Measurements from ENCODE around the gene ANKH. TPM values are rescaled to one million over a fixed set of nuclear protein-coding genes. Genes with fewer than 3 reads are reported as not detected.
A peak's percentile ranks its signal among the peaks of the same experiment; 100 is the strongest.

The ANKH gene
- total RNA-seq, 1 donor from 2014 or later: 21.8 TPM

DNA sequence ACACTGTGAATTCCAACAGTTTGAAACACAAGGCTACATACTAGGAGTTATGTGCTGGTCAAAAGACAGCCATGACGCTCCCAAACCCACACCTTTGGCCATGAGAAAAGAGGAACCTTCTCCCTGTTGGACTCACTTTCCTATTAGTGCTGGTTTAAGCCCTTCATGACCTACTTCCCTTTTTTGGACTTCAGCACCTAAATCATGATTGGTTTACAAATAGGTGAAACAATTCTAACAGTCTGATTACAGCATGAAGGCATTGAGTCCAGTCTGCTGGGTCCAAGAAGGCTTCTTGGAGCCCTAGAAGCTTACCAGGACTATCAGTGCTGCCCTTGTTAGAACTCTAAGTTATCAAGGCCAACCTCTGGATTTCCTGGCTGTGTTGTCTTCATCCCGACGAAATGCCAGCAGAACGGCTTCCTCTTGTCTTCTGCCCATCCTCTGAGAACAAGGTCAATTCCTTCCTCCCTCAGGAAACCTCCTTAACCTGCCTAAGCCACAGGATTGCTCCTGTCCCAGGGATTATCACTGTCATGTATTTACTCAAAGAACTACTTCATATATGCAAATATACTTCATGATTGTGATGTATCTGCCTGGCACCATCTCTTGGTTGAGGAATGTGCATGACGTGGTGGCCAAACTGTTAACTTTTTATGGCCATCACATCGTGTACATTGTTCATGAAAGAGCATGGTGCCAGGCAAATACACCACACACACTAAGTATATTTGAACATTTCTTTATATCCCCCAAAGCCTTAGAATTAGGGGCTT lies 83.6 kb downstream of the ANKH start:
- DNase-seq: no peak

DNA sequence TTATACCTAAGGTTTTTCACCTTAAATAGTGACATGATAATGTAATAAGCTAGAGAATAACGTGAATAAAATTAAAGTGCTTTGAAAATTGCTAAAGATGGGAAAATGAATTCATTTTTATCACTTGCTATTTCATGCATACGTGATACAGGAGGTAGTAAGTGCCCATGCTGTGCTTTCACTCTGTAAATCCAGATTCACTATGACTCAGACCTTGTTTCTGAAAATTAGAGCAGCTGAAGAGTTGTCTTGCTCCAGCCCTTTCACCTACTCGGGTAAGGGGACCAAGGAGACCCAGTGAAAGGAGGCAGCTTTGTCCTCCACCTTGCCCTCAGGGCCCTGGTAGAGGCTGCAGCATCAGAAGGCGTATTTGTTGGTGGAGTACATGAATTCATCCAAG lies 87.9 kb downstream of the ANKH start:
- no peak for DNase-seq

DNA sequence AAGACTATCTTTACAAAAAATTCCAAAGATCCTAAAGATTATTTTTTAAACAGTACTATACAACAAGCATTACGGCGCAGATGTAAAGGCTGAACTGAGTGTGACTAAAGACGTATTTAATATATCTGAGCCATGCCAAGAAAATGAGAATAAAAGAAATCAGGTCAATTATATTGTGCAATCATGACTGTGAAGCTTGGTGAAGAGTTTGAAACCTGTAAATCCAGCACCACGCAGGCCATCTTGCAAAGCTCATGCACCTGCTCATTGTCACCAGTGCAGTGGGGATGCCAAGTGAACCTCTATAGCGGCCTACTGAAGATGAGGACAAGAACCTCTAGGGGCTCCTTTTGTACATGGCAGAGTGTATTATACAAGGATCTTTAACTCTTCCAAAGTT lies 89.0 kb downstream of the ANKH start:
- DNase-seq: no peak

DNA sequence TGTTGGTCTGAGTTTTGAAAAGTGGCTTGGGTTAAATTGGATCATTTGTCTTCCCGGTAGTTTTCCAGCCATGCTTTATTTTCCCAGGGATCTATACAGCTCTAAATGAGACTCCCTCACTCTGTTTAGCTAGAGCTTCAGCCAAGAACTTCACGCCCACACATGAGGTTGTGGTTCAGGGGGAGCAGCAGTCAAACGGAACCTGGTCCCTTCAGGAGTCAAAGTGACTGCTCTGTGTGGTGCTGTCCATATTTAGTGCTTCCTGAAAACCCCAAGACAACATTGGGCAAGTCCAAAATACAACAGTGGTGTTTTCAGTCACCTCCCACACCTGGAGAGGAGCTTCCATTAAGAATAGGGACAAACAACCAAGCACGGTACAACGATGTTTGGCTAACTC lies 90.5 kb downstream of the ANKH start:
- DNase-seq: no peak

DNA sequence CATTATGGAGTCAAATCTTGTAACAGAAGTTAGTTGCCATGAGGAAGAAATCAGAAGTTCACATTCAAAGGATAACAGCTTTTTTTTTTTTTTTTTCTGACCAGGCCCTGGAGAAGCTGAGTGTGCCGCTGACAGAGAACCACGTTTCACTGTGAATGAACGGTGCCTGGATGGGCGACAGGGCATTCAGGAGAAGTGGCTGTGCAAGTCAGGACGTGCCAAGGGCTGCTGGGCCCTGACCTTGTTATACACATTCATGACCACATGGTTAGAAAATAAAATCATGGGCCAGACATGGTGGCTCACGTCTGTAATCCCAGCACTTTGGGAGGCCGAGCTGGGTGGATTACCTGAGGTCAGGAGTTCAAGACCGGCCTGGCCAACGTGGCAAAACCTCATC lies 91.6 kb downstream of the ANKH start:
- no peak for DNase-seq

DNA sequence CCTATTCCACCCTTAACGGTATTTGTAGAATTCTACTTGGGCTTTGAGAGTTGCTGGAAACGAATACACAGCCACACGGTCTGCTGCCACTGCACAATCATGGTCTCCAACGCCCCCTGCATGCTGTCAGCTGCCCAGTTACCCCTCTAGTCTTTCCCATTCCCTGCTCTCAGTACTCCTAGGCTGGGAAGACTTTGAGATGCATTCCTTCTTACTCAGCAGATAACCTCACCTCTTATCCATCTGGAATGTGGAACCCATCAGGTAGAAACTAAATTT lies 92.8 kb downstream of the ANKH start:
- no peak for DNase-seq

DNA sequence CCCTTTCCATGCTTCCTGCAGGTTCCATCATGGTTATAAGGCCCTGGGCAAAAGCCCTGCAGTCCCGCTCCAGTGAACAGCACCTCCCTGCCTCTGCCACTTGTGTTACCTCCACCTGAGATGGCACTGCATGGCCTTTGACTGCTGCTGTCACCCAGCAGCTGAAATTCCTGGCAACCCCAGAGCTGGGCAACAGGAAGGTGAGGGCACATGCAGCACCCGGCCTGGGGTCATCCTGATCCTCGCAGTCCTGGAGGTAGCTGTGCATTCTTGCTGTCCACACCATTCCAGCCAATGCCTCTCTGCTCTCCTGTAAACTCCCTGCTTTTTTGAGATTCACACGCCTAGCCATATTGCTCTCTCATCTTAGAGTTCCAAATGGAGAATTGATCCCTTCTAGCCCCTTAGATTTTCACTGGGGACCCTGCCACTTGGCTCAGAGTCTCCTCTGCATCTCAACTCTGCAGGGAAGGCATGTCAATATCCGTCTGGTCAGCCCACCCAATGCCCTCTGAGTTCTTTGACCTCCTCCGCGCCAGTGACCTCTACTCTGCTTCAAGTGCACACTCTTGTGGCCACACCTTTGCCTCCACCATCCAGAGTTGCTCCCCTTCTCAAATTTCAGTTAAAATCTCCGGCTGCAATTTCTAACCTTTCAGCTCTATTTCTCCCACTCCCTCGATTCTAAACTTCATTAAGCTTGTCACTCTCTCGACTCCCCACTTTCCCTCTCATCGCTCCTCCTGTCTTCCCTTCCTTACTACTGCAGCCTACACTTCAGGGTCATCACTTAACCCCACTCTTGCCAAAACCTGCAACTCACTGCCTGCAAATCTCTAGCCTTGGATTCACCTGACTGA lies 93.4 kb downstream of the ANKH start:
- no peak for DNase-seq

DNA sequence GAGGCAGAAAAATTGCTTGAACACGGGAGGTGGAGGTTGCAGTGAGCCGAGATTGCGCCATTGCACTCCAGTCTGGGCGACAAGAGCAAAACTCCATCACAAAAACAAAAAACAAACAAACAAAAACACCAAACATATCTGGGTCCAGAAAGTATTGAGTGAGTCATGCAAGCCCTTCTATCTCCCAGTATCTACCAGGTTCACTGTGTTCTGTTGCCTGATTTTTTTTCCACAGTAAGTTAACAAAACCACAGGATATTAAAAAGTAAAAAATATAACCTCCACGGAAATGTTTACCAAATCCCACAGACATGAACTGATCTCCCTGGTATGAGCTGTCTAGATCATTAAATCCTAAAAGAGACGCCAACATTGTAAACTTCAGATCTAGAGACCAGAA lies 94.4 kb downstream of the ANKH start:
- DNase-seq: no peak

DNA sequence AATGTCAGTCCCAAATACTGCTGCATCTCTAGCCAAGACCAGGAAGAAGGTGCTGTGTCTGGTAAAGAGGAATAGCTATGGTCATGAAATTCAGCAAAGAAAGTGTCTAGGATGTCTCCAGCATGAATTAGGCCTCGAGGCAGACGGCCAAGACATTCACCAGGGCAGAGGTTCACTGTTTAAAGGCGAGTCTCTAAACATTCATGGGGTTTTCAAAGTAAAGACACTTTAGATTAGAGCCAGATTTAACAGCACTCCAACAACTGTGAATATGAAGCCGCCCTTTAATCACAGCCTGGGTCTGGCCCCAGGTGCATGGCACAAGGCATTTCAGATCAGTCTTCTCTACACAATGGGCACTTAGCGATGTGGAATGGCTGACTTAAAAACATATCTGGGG lies 95.0 kb downstream of the ANKH start:
- DNase-seq: no peak

DNA sequence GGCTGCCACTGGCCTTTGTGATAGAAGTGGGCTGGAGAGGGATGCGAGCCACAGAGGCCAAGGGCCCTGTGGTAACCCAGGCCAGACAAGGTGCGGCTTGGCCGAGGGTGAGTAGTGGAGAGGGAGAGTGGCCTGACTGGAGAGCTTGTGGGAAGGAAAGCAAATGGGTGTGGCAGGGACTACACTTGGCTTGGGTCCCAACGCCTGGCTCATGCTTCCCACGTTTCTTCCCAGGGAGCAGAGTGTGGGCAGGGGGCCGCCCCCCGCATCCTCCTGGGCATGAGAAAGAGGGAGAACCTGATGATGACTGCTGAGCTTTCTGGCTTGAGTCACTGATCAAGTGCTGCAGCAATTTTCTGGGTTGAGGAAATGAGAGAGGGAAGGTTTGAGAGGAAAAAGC lies 95.7 kb downstream of the ANKH start:
- peak; percentile 55 for DNase-seq

DNA sequence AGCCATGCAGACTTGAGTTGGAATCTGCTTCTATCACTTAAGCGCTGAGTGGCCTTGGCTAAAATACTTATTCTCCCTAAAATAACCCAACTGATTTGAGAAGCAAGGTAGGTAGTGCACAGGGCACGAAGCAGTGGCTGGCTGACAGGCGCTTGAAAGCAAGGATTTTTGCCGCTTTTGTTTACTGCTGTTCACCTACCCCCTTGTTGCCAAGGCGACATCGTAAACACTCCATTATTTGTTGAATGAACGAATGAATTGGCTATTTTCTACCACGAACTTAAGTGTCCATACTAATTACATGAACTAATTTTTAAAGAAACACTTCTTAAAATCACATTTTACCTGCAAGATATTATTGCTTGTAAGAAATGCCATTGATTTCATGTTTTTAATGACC lies 98.0 kb downstream of the ANKH start:
- DNase-seq: no peak

DNA sequence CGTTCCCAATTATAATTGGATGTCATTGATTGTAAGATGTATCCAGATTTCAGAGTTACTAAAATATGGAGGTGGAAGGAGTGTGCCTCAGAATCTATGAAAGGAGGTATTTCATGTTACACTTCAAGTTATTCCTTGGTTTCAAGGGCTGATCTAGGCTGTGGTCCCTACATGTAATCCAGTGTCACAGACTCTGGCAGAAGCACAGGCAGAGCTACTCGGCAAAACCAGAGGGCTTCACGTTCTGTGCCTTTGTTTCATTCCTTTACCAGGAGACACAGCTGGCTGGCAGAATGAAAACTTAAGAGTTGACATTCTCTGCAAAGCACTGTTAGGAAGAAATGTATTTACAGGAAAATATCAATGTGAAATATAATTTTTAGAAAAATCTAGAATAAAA lies 99.6 kb downstream of the ANKH start:
- no peak for DNase-seq

DNA sequence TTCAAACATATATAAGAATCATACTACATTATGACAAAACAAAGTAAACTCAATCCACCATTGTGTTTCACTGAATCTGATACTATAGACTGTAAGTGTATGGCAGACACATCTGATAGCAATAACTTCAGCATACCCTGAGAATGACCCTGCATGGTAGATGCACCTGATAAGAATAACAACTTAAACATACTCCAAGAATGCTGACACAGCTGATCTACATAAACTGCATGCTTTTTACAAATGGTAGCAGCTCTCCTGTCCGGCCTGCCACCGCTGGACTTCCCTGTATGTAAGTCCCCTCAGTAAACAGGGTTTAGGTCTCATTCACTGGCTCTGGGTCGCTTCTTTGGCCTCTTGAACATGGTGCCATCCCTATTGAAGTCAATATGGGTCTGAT lies 100.4 kb downstream of the ANKH start:
- no peak for DNase-seq

DNA sequence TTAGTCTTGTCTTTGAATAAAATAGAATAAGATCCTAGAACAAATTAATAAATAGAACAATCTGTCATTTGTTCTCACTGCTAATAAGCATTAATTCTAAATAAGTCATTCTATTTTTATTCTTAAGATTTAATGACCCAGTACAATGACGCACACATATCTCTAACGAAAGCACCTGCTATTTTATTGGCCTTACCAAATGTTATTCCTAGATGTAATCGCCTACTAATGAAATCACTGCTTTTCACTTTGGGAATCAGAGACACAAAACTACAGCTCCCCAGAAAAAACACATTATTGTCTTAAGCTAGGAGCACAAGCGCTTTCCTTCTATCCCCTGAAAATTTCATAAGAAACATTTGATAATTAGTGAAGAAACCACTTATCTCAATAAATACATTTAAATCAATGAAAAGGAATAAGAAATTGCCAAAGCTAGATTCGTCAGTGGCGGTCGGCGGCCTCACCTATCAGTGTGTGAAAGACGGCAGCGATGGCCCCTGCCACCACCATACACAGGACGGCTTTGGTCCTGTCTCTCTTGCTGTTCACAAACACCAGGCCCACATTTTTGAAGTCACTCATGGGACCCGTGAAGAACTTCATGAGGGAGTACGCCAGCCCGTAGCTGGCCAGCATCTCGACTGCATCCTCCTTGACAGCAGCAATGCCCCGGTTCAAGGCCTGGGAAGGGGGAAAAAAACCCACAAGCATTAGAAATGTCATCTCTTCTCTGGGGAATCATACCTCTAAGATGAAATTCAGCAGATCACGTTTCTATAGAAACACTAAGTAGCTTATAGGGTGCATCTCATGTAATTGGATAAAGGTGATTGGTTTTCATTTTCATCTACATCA lies 102.8 kb downstream of the ANKH start:
- no peak for DNase-seq

DNA sequence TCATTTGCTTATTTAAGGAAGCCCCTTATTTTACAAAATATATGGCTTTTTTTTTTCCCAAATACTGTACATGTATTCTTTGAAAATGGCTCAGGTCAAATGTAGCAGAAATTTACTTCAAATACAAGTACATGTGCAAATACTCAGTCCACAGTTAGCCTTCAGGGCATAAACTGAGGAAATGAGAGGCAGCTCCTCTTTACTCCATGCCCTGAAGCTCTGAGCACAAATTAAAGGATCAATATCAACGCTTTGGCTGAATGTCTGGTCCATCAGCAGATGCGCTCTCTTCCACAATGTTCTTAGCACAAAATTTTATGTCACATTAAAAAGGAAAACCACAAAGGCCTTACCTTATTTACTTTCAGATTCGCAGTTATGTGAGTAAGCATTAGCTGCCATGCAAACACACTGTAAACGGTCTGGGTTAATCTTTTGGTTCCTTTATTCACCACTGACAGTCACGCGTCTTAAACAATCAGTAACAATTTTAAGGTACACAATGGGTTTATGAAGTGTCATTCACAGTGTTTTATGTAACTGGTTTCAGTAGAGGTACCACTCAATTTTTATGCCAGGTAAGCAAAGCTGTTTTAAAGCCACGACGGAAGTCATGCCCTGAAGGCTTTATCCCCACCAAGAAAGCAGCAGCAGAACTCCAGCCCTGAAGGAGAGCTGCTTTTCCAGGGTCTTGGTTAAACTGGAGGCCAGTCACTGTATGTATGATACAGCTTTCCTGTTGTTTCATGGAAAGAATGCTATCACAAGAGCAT lies 103.7 kb downstream of the ANKH start:
- DNase-seq: no peak

DNA sequence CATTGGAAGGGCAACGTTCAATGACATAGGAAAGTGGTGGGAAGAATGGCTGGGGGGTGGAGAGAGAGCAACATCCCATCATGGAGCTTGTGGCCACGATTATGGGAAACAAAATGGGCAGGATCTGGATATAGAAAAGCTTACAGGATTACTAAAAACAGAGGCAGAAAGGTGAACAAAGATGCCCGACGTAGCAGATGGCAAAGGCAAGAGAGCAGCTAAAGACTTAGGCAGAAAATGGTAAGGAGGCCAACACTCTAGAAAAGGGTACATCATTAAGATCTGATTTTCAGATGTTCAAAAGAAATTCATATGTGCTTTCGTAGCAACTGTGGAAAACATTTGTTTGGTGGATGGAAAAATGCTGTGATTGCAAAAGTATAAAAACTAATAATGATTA lies 104.5 kb downstream of the ANKH start:
- no peak for DNase-seq

DNA sequence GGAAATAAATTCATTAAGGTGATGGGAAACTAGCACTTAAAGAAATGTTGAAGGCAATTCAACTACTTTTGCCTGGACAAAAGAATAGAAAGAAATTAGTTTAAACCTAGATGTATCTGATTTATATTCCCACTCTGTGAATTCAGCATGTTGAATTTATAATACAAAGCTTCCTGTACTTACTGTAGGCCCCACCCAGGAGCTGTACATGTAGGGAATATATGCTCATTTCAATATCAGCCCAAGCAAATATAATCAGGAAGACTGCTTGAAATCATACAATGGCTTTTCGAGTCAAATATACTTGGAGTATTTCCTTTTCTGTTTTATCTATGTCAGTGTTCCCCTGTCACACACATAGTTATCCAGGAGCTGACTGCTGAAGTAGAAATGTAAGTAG lies 105.0 kb downstream of the ANKH start:
- DNase-seq: no peak

DNA sequence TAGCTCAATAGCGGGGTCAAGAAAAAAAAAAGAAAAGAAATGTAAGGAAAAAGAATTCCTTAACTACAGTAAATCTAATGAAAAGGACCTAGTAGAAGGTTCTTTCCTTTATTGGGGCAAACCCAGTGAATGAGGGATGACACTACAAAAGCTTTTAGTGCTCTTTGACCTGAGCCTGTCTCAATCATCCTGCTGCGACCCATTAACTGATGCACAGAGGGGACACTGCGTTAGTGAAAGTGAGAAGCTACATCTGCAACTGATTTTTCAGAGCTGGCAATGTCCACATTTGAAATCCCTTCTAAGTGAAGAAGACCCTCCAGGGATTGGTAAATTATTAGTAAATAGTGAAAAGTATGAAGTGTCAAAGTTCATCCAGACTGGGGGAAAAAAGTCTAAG lies 106.0 kb downstream of the ANKH start:
- no peak for DNase-seq

DNA sequence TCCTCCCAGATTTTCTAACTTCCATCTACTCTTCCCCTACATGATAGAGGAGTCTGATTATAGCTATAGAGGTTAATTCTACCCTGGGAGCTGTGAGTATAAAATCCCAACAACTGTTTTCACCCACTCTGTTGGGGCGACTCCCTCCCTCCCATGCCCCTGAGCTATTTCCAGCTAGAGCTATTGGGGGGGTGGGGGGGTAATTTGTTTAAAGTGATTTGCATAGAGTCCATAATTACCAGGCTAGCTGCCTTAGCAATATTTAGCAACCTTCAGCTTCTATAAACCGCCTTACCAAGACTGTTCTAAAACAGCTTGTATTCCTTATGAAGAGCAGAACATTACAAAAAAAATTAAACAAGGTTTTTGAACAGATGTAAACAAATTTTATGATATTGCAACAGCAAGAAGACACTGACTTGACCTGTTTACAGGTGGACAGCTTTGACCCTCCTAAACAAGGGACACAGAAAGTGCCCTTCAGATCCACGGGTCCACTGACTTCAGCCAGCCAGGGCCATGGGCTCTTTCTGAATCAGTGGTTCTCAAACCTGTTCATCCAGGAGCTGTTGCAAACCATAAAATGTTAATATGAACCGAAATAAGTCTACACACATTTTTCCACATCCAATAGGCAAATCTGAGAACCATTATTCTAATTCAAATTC lies 108.9 kb downstream of the ANKH start:
- DNase-seq: no peak

DNA sequence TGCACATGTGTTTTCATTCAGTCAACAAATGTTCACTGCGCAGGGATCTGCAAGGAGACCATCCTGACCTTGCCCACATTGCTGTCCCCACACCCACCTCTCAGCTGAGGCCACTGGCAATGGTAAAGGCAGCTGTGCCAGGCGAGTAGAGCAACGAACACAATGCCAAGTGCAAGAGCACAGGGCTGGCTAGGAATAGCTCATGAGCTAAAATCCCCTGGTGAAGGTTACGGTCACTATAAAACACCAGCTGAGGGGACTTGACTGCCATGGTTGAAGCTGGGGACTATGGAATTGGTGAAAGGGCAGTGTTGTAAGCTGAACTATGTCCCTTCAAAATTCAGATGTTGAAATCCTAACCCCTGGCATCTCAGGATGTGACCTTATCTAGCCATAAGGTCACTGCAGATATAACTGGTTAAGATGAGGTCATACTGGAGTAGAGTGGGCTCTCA lies 111.0 kb downstream of the ANKH start:
- DNase-seq: no peak

DNA sequence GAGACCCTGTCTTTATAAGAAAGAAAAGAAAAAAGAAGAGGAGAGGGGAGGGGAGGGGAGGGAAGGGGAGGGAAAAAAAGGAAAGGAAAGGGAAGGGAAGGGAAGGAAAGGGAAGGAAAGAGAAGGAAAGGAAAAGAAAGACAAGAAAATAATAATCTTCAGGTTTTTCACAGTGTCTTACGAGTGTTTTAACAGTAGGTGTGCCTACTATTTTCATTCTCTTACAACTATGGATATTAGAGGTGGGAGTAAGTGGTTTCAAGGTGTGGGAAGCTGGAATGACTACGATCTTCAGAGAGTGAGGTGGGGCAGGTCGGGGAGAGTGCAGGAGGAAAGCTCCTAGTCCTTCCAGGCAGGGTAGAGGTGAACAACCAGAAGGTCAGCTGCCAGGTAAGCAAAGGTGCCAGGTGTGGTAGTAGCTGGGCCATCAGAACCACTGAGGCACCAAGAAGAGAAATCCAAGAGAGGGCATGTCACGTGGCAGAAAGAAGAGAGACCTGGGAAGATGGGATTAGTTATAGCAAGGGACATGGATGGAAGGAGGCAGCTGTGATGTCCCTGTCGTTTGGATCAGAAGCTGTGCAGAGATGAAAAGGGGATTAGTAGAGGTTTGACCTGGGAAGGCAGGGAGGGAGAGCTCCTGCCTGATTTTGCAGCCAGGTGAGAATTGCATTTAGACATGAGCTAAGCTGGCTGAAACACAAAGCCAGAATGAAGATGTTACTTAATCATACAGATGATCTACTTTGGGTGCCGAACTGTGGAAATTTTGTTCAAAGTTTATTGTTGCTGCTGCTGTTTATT lies 111.6 kb downstream of the ANKH start:
- no peak for DNase-seq
